Liver (tissue), 3 donors: Measurements from ENCODE around the gene PES1.

ENCODE experiments used
- ATF3 ChIP-seq: IDR thresholded peaks from 2 replicates; pipeline ENCODE4 v1.6.1; 2016; ENCODE audit warnings: antibody characterized with exemption
- CTCF ChIP-seq: fragments of 150-350 bp; IDR thresholded peaks from 2 replicates; pipeline ENCODE4 v1.5.1; 2017; ENCODE audit warnings: improper control_type of control experiment, low read depth, low read length; ENCODE audit not compliant: missing input control
- GABPA ChIP-seq, 2 donors: IDR thresholded peaks in 1 of 2; conservative IDR thresholded peaks in 1 of 2; 2 replicates each; pipeline ENCODE4 v1.6.1; 2016; ENCODE audit warnings: antibody characterized with exemption in 2 of 2, mild to moderate bottlenecking in 1 of 2, moderate library complexity in 1 of 2
- MAX ChIP-seq: IDR thresholded peaks from 2 replicates; pipeline ENCODE4 v1.6.1; 2016; ENCODE audit warnings: antibody characterized with exemption
- REST ChIP-seq: IDR thresholded peaks from 2 replicates; pipeline ENCODE4 v1.6.1; 2016; ENCODE audit warnings: antibody characterized with exemption, mild to moderate bottlenecking
- RXRA ChIP-seq, 2 donors: IDR thresholded peaks; 2 replicates each; pipeline ENCODE4 v1.6.1; 2017 to 2018; ENCODE audit warnings: antibody characterized with exemption in 2 of 2, mild to moderate bottlenecking in 1 of 2
- TF ChIP-seq, protein P1 (sequence below): IDR thresholded peaks from 2 replicates; pipeline ENCODE4 v1.6.1; 2016; ENCODE audit warnings: antibody characterized with exemption
- donor health status: healthy.
- donor health status: healthy.

DNA sequence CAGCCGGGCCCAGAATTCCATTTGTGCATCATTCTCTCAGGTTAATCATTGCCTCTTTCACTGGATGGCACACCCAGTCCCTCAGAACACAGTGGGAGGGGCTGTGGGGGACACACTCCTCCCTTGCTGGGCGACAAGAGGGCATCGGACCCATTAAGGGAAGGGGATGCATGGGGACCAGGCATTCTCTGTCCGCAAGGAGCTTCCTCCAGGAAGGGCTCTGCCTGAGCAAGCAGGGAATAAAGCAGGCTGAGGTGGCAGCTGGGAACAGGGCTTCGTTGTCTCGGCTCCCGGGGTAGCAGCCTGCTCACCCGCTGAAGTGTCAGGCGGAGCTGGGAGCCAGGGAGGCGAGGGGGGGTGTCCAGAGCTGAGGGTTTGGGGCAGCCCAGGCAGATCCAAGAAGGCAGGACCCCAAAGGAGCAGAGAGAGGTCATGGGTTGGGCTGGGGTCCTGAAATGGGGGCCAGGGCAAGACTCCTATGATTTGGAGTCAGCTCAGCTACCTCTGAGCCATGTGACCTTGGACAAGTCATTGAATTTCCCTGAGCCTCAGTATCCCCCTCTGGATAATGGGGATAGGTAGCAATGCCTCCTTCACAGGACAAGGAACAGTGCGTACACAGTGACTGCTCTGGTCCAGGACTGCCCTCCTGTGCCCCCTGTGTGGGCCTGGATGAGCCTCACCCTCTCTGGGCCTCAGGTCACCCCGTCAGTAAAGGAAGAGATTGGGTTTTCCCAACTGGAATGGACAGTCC lies 18.7 kb downstream of the PES1 start:
- TF ChIP-seq CTCF (no peak), ATF3 (no peak), GABPA (IDR thresholded peaks at IDR 0.05 in 1 of 2, conservative IDR thresholded peaks at IDR 0.05 in 1 of 2) (no peak), MAX (no peak), RXRA (IDR thresholded peaks at IDR 0.05) (no peak), REST (no peak)
- TF ChIP-seq, protein P1, sequence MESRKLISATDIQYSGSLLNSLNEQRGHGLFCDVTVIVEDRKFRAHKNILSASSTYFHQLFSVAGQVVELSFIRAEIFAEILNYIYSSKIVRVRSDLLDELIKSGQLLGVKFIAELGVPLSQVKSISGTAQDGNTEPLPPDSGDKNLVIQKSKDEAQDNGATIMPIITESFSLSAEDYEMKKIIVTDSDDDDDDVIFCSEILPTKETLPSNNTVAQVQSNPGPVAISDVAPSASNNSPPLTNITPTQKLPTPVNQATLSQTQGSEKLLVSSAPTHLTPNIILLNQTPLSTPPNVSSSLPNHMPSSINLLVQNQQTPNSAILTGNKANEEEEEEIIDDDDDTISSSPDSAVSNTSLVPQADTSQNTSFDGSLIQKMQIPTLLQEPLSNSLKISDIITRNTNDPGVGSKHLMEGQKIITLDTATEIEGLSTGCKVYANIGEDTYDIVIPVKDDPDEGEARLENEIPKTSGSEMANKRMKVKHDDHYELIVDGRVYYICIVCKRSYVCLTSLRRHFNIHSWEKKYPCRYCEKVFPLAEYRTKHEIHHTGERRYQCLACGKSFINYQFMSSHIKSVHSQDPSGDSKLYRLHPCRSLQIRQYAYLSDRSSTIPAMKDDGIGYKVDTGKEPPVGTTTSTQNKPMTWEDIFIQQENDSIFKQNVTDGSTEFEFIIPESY, result no peak
